Activated CD4-positive, alpha-beta T cell treated with anti-CD3 and anti-CD28 coated beads, Interleukin-2, amount 50 U/mL, for 24 hours (primary cell): ENCODE data around the gene KLHL33.

Experiments used
- DNase-seq, 2 donors: peaks; one replicate each; pipeline ENCODE4 v3.0.0-alpha.2; 2020; ENCODE audit warnings: low read depth in 1 of 2, low spot score in 1 of 2

KLHL33 gene

GRCh38 chr14:20415782-20416206 is 20.2 kb downstream of the KLHL33 start:
- DNase-seq, result peak in 1 of 2 donors; percentile 37

GRCh38 chr14:20413744-20414082 is 22.3 kb downstream of the KLHL33 start:
- DNase-seq, result peak in 1 of 2 donors; percentile 24

- DNase-seq, result peak; percentile 47 to 65
Measured at GRCh38 chr14:20412876-20413743, 22.9 kb downstream of the KLHL33 start, which contains the start of gene TEP1. Gene TEP1, minus strand, starts transcription at chr14:20413501. Its CDS starts 5,062 bp downstream, at chr14:20408439.

- no peak for DNase-seq
Measured at GRCh38 chr14:20412411-20412810, 23.6 kb downstream of the KLHL33 start.

- no peak for DNase-seq
Measured at GRCh38 chr14:20409226-20409625, 26.7 kb downstream of the KLHL33 start.

- no peak for DNase-seq
Measured at GRCh38 chr14:20403521-20403920, 32.4 kb downstream of the KLHL33 start.

- peak in 1 of 2 donors; percentile 45 for DNase-seq
Measured at GRCh38 chr14:20400965-20401593, 34.9 kb downstream of the KLHL33 start.

- DNase-seq, result no peak
Measured at GRCh38 chr14:20400589-20400964, 35.4 kb downstream of the KLHL33 start.

- DNase-seq, result no peak
Measured at GRCh38 chr14:20397511-20397910, 38.5 kb downstream of the KLHL33 start.

- DNase-seq, result no peak
Measured at GRCh38 chr14:20391505-20391904, 44.5 kb downstream of the KLHL33 start.

GRCh38 chr14:20388159-20388558 is 47.8 kb downstream of the KLHL33 start:
- DNase-seq, result no peak

GRCh38 chr14:20387576-20387975 is 48.4 kb downstream of the KLHL33 start:
- DNase-seq, result no peak

- no peak for DNase-seq
Measured at GRCh38 chr14:20386276-20386855, 49.6 kb downstream of the KLHL33 start.

GRCh38 chr14:20384886-20385285 is 51.1 kb downstream of the KLHL33 start:
- DNase-seq, result no peak

- no peak for DNase-seq
Measured at GRCh38 chr14:20384321-20384720, 51.6 kb downstream of the KLHL33 start.

GRCh38 chr14:20383636-20384035 is 52.3 kb downstream of the KLHL33 start:
- no peak for DNase-seq

GRCh38 chr14:20383032-20383431 is 52.9 kb downstream of the KLHL33 start:
- no peak for DNase-seq

GRCh38 chr14:20382526-20382925 is 53.4 kb downstream of the KLHL33 start:
- no peak for DNase-seq

GRCh38 chr14:20381341-20381740 is 54.6 kb downstream of the KLHL33 start:
- no peak for DNase-seq

- no peak for DNase-seq
Measured at GRCh38 chr14:20380681-20381080, 55.3 kb downstream of the KLHL33 start.

- no peak for DNase-seq
Measured at GRCh38 chr14:20379743-20380142, 56.2 kb downstream of the KLHL33 start.

- DNase-seq, result no peak
Measured at GRCh38 chr14:20377171-20377570, 58.8 kb downstream of the KLHL33 start.
